PC-3 (cell line): ENCODE measurements around the gene TEX52. TPM values are rescaled to one million over a fixed set of nuclear protein-coding genes. Genes with fewer than 3 reads are reported as not detected.

Source experiments
- ATAC-seq: fragments of 200-7000 bp; cut with Tn5 transposase; 2 replicates; pipeline ENCODE4 v1.9.1; 2020; ENCODE audit warnings: mild to moderate bottlenecking, moderate library complexity
- BruUV-seq: library from RNA; stranded (reverse); fragments of 400-500 nt; replicated peaks from 2 replicates; lab custom pipeline; 2021; lab: Mats Ljungman, UMichigan
- CTCF ChIA-PET: fragments of 300-600 bp; sonication (Branson Sonifier 250); formaldehyde crosslinking; loops from one replicate; lab custom pipeline; 2022; ENCODE audit warnings: antibody characterized with exemption; lab: Charles Lee
- POLR2A ChIA-PET: fragments of 300-600 bp; sonication (Branson Sonifier 250); formaldehyde crosslinking; loops from one replicate; lab custom pipeline; 2022; ENCODE audit warnings: antibody characterized with exemption; ENCODE audit not compliant: unreplicated experiment; lab: Charles Lee
- DNase-seq: peaks from one replicate; pipeline ENCODE4 v3.0.0-alpha.2; 2015
- H2AFZ ChIP-seq: fragments of 300-600 bp; sonication (generic); 2 replicates; pipeline ENCODE4 v1.6.0; 2016; ENCODE audit warnings: antibody characterized with exemption, low read length
- H3F3A ChIP-seq: fragments of 300-600 bp; sonication (generic); one replicate; pipeline ENCODE4 v1.6.0; 2017; ENCODE audit warnings: antibody characterized with exemption, low read length, control low read depth, mild to moderate bottlenecking; ENCODE audit not compliant: unreplicated experiment
- H3K27ac ChIP-seq: fragments of 300-600 bp; sonication (generic); 2 replicates; pipeline ENCODE4 v1.5.1; 2016; ENCODE audit warnings: mild to moderate bottlenecking, low read length
- H3K27me3 ChIP-seq: fragments of 300-600 bp; sonication (generic); 2 replicates; pipeline ENCODE4 v1.6.1; 2016; ENCODE audit warnings: low read length, mixed read lengths
- H3K36me3 ChIP-seq: fragments of 300-600 bp; sonication (generic); 2 replicates; pipeline ENCODE4 v1.6.1; 2016; ENCODE audit warnings: low read depth, mixed run types, low read length, mixed read lengths
- H3K4me1 ChIP-seq: fragments of 300-600 bp; sonication (generic); 2 replicates; pipeline ENCODE4 v1.5.1; 2016; ENCODE audit warnings: low read length; ENCODE audit not compliant: insufficient read depth
- H3K4me2 ChIP-seq: fragments of 300-600 bp; sonication (generic); 2 replicates; pipeline ENCODE4 v1.6.0; 2016; ENCODE audit warnings: low read length
- H3K4me3 ChIP-seq: fragments of 300-600 bp; sonication (generic); 2 replicates; pipeline ENCODE4 v1.5.1; 2016; ENCODE audit warnings: mild to moderate bottlenecking, low read length, mixed read lengths
- H3K79me2 ChIP-seq: fragments of 300-600 bp; sonication (generic); 2 replicates; pipeline ENCODE4 v1.6.1; 2017; ENCODE audit warnings: low read length, mixed read lengths
- H3K9ac ChIP-seq: fragments of 300-600 bp; sonication (generic); 2 replicates; pipeline ENCODE4 v1.6.0; 2016; ENCODE audit warnings: mild to moderate bottlenecking, low read length
- H3K9me2 ChIP-seq: fragments of 300-600 bp; sonication (generic); replicated peaks from 2 replicates; pipeline ENCODE4 v1.6.1; 2016; ENCODE audit warnings: mixed run types, low read length, mixed read lengths
- H3K9me3 ChIP-seq: fragments of 300-600 bp; sonication (generic); 2 replicates; pipeline ENCODE4 v1.6.1; 2016; ENCODE audit warnings: low read length, mixed read lengths
- H4K20me1 ChIP-seq: fragments of 300-600 bp; sonication (generic); 2 replicates; pipeline ENCODE4 v1.6.1; 2016; ENCODE audit warnings: low read length, mixed read lengths
- EZH2 ChIP-seq: fragments of 300-600 bp; sonication (generic); IDR thresholded peaks from one replicate; pipeline ENCODE4 v1.6.1; 2017; ENCODE audit warnings: antibody characterized with exemption, mild to moderate bottlenecking, low read length; ENCODE audit not compliant: unreplicated experiment
- EZH2phosphoT487 ChIP-seq: fragments of 300-600 bp; sonication (generic); IDR thresholded peaks from 2 replicates; pipeline ENCODE4 v1.6.1; 2018; ENCODE audit warnings: mild to moderate bottlenecking, antibody characterized with exemption, low read length, borderline replicate concordance
- intact Hi-C: fragments of 100-400 bp; cut with micrococcal nuclease; formaldehyde crosslinking; loops from 2 replicates; pipeline ENCODE4 v1.9.0; 2023
- total RNA-seq: library from RNA; depleted of rRNA; stranded (reverse); fragments of >200 nt; gene quantifications from 2 replicates; pipeline ENCODE4 v1.2.3, GENCODE V29; 2014
- TF ChIP-seq, protein P1 (sequence below): fragments of 300-600 bp; sonication (generic); conservative IDR thresholded peaks from 2 replicates; pipeline ENCODE4 v1.5.1; 2017; ENCODE audit warnings: antibody characterized with exemption, low read depth, mild to moderate bottlenecking, low read length

The TEX52 gene
- total RNA-seq, 1 experiment from 2014 or later = not detected

GRCh38 chr12:2832550-2833127, 24.2 kb downstream of the TEX52 start:
- POLR2A ChIA-PET = interaction anchor here (0.6 to 0.7 kb wide), 2 partner anchors 44 to 59 kb away, joined by 3 to 5 read pairs; partner anchors contain the start of genes FOXM1 and RHNO1
- Histone ChIP-seq H3K9me2 (no peaks in the 10 kb centered on the region), H3K36me3 (no peaks in the 10 kb centered on the region), H3K4me3 (no peak overlapping the region), H3K9ac (no peak overlapping the region), H4K20me1 (no peaks in the 10 kb centered on the region), H3K9me3 (no peaks in the 10 kb centered on the region), H2AFZ (no peak overlapping the region), H3K4me1 (no peaks in the 10 kb centered on the region), H3K27ac (no peak overlapping the region), H3K4me2 (no peak overlapping the region), H3F3A (no peaks in the 10 kb centered on the region), H3K79me2 (no peaks in the 10 kb centered on the region), H3K27me3 (no peaks in the 10 kb centered on the region)
- TF ChIP-seq EZH2 = no peak
- CTCF ChIA-PET = no interaction called here
- DNase-seq (no peak), ATAC-seq (no peak)
- no TSS peak for BruUV-seq
- intact Hi-C loops = no loop called here

DNA sequence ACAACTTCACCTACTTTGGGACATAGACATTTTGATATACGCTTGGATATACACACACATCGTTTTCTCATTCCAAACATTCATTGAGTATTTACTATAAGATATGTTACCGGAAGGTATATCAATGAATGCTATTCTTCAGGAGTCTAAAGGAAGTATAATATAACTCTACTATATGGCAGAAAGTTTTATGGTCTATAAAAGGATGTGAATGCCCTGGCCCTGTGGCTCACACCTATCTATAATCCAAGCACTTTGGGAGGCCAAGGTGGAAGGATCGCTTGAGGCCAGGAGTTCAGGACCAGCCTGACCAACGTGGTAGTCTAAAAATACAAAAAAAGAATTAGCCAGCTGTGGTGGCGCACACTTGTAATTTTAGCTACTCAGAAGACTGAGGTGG, 27.6 kb downstream of the TEX52 start:
- POLR2A ChIA-PET = no interaction called here
- intact Hi-C loops = no loop called here

DNA sequence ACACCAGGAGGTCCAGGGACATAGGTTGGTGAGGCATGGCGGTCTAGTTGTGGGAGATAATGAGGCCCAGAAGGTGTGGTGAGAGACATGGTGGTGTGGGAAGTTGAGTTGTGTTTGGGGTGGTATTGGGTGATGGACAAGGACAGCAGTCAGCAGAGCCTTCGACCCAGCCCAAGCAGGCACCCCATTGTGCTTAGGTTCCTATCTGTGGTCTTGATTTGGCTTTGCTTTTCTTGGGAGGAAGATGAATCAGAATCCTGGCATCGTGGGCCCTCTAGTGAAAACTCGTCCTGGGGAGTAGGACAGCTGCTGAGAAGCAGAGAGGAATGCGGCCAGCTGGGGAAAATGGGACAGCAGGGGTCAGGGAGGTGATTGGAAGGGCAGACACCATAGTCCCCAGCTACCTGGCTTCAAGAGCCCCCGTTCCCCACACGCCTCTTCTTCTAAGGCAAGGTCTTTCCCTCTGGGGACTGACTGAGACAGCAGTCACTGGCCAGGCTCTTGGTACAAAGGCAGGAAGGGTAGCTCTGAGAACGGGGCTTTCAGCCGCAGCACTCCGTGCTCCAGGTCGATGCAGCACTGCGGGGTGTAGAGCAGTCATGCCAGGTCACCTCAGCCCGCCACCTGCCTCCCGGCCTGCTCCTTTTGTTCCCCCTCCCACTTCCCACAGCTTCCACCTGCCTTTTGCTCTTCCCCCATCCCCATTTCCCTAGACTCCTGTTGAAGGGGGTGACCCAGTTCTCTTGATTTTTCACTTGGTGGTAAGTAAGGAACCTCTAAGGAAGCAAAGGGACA, 29.9 kb downstream of the TEX52 start:
- H3K27me3 ChIP-seq = no peaks in the 10 kb centered on the region
- TF ChIP-seq, protein P1, sequence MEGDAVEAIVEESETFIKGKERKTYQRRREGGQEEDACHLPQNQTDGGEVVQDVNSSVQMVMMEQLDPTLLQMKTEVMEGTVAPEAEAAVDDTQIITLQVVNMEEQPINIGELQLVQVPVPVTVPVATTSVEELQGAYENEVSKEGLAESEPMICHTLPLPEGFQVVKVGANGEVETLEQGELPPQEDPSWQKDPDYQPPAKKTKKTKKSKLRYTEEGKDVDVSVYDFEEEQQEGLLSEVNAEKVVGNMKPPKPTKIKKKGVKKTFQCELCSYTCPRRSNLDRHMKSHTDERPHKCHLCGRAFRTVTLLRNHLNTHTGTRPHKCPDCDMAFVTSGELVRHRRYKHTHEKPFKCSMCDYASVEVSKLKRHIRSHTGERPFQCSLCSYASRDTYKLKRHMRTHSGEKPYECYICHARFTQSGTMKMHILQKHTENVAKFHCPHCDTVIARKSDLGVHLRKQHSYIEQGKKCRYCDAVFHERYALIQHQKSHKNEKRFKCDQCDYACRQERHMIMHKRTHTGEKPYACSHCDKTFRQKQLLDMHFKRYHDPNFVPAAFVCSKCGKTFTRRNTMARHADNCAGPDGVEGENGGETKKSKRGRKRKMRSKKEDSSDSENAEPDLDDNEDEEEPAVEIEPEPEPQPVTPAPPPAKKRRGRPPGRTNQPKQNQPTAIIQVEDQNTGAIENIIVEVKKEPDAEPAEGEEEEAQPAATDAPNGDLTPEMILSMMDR = no peak
- TF ChIP-seq EZH2 (no peak), EZH2phosphoT487 (no peak)
- DNase-seq (no peak), ATAC-seq (no peak)
- ChIA-PET CTCF (no interaction called here), POLR2A (no interaction called here)
- H3K27ac ChIP-seq = no peak overlapping the region
- H3K36me3 ChIP-seq = peaks cover 7% of the 10 kb centered on the region; the same call in 1 of the 2 replicates
- H3K4me1 ChIP-seq = no peaks in the 10 kb centered on the region
- intact Hi-C loops = no loop called here
- H3K4me3 ChIP-seq = no peak overlapping the region
- no peak overlapping the region for H3K9ac ChIP-seq
- BruUV-seq = no TSS peak
- H3F3A ChIP-seq = no peaks in the 10 kb centered on the region
- H4K20me1 ChIP-seq = no peaks in the 10 kb centered on the region
- no peak overlapping the region for H3K4me2 ChIP-seq
- no peaks in the 10 kb centered on the region for H3K9me3 ChIP-seq
- no peak overlapping the region for H2AFZ ChIP-seq
- H3K9me2 ChIP-seq = no peaks in the 10 kb centered on the region
- no peaks in the 10 kb centered on the region for H3K79me2 ChIP-seq

More for the DNA sequence above, 27.6 kb downstream of the TEX52 start:
- H3K4me2 ChIP-seq = no peak overlapping the region
- H3K9me2 ChIP-seq = no peaks in the 10 kb centered on the region
- no TSS peak for BruUV-seq
- no peaks in the 10 kb centered on the region for H3K79me2 ChIP-seq
- H3F3A ChIP-seq = no peaks in the 10 kb centered on the region
- H3K27ac ChIP-seq = no peak overlapping the region
- TF ChIP-seq, protein P1 = no peak
- no peak overlapping the region for H3K4me3 ChIP-seq
- H2AFZ ChIP-seq = no peak overlapping the region
- DNase-seq (no peak), ATAC-seq (no peak)
- H3K27me3 ChIP-seq = no peaks in the 10 kb centered on the region
- no peaks in the 10 kb centered on the region for H3K4me1 ChIP-seq
- H3K9me3 ChIP-seq = no peaks in the 10 kb centered on the region
- CTCF ChIA-PET = no interaction called here
- H3K36me3 ChIP-seq = peaks cover 7% of the 10 kb centered on the region; the same call in 1 of the 2 replicates
- H4K20me1 ChIP-seq = no peaks in the 10 kb centered on the region
- no peak overlapping the region for H3K9ac ChIP-seq
